WTC11 (cell line): Measurements from ENCODE around the gene PANX2. TPM values are rescaled to one million over a fixed set of nuclear protein-coding genes. Genes with fewer than 3 reads are reported as not detected.

Source experiments
- ATAC-seq: fragments of 200-7000 bp; cut with Tn5 transposase; 2 replicates; pipeline ENCODE4 v1.10.0; 2021; ENCODE audit warnings: mild to moderate bottlenecking, moderate library complexity
- CTCF ChIA-PET: fragments of 300-600 bp; sonication (Branson Sonifier 250); formaldehyde crosslinking; loops from one replicate; lab custom pipeline; 2021; ENCODE audit warnings: antibody characterized with exemption; lab: Charles Lee
- POLR2A ChIA-PET: fragments of 350-600 bp; sonication (Branson Sonifier 250); formaldehyde crosslinking; loops from one replicate; lab custom pipeline; 2021; ENCODE audit warnings: antibody characterized with exemption; lab: Charles Lee
- DNase-seq: peaks from one replicate; pipeline ENCODE4 v3.0.0; 2021; ENCODE audit warnings: low spot score
- H3K27ac Mint-ChIP-seq: 2 replicates; pipeline ENCODE4 v1.8.0; 2021; ENCODE audit warnings: mixed read lengths
- H3K27me3 Mint-ChIP-seq: 2 replicates; pipeline ENCODE4 v1.8.0; 2021; ENCODE audit warnings: low read depth, mild to moderate bottlenecking, moderate library complexity, mixed read lengths
- H3K36me3 Mint-ChIP-seq: 2 replicates; pipeline ENCODE4 v1.8.0; 2021; ENCODE audit warnings: mixed read lengths
- H3K4me1 Mint-ChIP-seq: 2 replicates; pipeline ENCODE4 v1.8.0; 2022; ENCODE audit warnings: mixed read lengths
- H3K4me3 Mint-ChIP-seq: 2 replicates; pipeline ENCODE4 v1.8.0; 2021; ENCODE audit warnings: mild to moderate bottlenecking, moderate library complexity, mixed read lengths
- H3K9me3 Mint-ChIP-seq: 2 replicates; pipeline ENCODE4 v1.8.0; 2021; ENCODE audit warnings: mixed read lengths
- ATF1 ChIP-seq: sonication (generic); formaldehyde crosslinking; IDR thresholded peaks from 2 replicates; pipeline ENCODE4 v1.8.1; 2023; ENCODE audit warnings: mild to moderate bottlenecking, moderate library complexity, missing genetic modification reagents
- CTCF ChIP-seq: fragments of 200-600 bp; IDR thresholded peaks from 2 replicates; pipeline ENCODE4 v1.8.0; 2022; ENCODE audit warnings: antibody characterized with exemption
- ESRRA ChIP-seq: sonication (generic); formaldehyde crosslinking; IDR thresholded peaks from 2 replicates; pipeline ENCODE4 v1.8.1; 2022; ENCODE audit warnings: mild to moderate bottlenecking, missing genetic modification reagents, borderline replicate concordance
- PREB ChIP-seq: sonication (generic); formaldehyde crosslinking; IDR thresholded peaks from 2 replicates; pipeline ENCODE4 v1.8.1; 2022; ENCODE audit warnings: mild to moderate bottlenecking, missing genetic modification reagents, moderate library complexity, borderline replicate concordance
- RORB ChIP-seq: fragments of 250-450 bp; sonication (Bioruptor Pico); IDR thresholded peaks from 2 replicates; pipeline ENCODE4 v1.9.0; 2021; ENCODE audit warnings: mild to moderate bottlenecking
- STAT6 ChIP-seq: sonication (generic); formaldehyde crosslinking; conservative IDR thresholded peaks from 2 replicates; pipeline ENCODE4 v1.8.1; 2023; ENCODE audit warnings: mild to moderate bottlenecking, low read depth, missing genetic modification reagents, moderate library complexity
- ZBTB21 ChIP-seq: sonication (generic); formaldehyde crosslinking; IDR thresholded peaks from 2 replicates; pipeline ENCODE4 v1.8.1; 2023; ENCODE audit warnings: mild to moderate bottlenecking, missing genetic modification reagents, borderline replicate concordance
- ZNF121 ChIP-seq: sonication (generic); formaldehyde crosslinking; IDR thresholded peaks from 2 replicates; pipeline ENCODE4 v1.8.0; 2023; ENCODE audit warnings: missing genetic modification reagents
- ZNF263 ChIP-seq: sonication (generic); formaldehyde crosslinking; IDR thresholded peaks from 2 replicates; pipeline ENCODE4 v1.8.1; 2022; ENCODE audit warnings: low read depth, mild to moderate bottlenecking, moderate library complexity, missing genetic modification reagents
- ZNF423 ChIP-seq: fragments of 250-450 bp; sonication (Bioruptor Pico); IDR thresholded peaks from 2 replicates; pipeline ENCODE4 v2.1.2; 2022; ENCODE audit warnings: mild to moderate bottlenecking, moderate library complexity
- total RNA-seq: library from RNA; stranded (reverse); gene quantifications from 3 replicates; pipeline ENCODE4 v1.2.3, GENCODE V29; 2021
- TF ChIP-seq, protein P1 (sequence below): sonication (generic); formaldehyde crosslinking; IDR thresholded peaks from 2 replicates; pipeline ENCODE4 v1.8.1; 2023; ENCODE audit warnings: mild to moderate bottlenecking, missing genetic modification reagents
- TF ChIP-seq, protein P2 (sequence below): fragments of 250-450 bp; sonication (Bioruptor Pico); conservative IDR thresholded peaks from 2 replicates; pipeline ENCODE4 v1.9.0; 2021; ENCODE audit warnings: mild to moderate bottlenecking
- TF ChIP-seq, protein P3 (sequence below): fragments of 250-450 bp; sonication (Bioruptor Pico); IDR thresholded peaks from 2 replicates; pipeline ENCODE4 v1.9.0; 2021; ENCODE audit warnings: mild to moderate bottlenecking
- TF ChIP-seq, protein P4 (sequence below): sonication (generic); formaldehyde crosslinking; IDR thresholded peaks from 2 replicates; pipeline ENCODE4 v1.8.1; 2022; ENCODE audit warnings: low read depth, missing genetic modification reagents, borderline replicate concordance
- TF ChIP-seq, protein P5 (sequence below): fragments of 250-450 bp; sonication (Bioruptor Pico); IDR thresholded peaks from 2 replicates; pipeline ENCODE4 v2.1.2; 2022; ENCODE audit warnings: mild to moderate bottlenecking, moderate library complexity

The PANX2 gene
- total RNA-seq, 1 experiment from 2014 or later = 10.2 TPM

DNA sequence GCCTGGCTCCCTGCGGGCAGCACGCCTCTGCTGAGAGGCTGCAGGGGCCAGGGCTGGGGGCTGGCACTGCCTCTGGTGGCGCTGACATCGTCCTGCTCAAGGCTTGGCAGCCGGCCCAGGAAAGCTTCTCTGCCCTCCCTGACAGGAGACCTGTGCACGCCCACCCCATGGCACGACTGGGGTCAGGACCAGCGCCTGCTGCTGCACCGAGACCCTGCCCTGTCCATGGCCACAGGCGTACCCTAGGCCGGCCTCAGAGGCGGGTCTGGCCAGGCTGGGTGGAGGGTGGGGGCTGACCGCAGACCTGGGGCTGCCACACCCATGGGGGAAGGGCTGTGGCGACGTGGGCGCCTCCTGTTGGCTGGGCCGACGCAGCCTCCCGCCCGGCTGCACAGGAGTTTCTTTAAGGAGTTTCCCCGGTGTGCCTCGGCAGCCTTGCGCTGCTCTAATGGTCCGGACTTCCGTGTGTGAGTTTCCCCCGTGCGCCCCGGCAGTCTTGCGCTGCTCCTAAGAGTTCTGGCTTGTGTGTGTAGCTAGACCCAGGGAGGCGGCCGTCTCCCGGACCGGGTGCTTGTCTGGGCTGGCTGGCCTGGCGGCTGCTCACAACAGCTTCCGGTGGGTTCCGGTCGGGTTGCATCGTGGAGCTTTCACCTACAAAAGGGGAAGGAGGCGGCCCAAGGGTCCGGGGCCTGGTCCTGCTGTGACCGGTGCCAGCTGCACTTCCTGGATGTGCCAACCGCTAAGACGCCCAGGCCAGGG is 19.8 kb downstream of the PANX2 start (continued):
- TF ChIP-seq PREB (CRISPR knock-in tag) (no peak), RORB (CRISPR knock-in tag) (no peak), ESRRA (no peak), CTCF (no peak)

DNA sequence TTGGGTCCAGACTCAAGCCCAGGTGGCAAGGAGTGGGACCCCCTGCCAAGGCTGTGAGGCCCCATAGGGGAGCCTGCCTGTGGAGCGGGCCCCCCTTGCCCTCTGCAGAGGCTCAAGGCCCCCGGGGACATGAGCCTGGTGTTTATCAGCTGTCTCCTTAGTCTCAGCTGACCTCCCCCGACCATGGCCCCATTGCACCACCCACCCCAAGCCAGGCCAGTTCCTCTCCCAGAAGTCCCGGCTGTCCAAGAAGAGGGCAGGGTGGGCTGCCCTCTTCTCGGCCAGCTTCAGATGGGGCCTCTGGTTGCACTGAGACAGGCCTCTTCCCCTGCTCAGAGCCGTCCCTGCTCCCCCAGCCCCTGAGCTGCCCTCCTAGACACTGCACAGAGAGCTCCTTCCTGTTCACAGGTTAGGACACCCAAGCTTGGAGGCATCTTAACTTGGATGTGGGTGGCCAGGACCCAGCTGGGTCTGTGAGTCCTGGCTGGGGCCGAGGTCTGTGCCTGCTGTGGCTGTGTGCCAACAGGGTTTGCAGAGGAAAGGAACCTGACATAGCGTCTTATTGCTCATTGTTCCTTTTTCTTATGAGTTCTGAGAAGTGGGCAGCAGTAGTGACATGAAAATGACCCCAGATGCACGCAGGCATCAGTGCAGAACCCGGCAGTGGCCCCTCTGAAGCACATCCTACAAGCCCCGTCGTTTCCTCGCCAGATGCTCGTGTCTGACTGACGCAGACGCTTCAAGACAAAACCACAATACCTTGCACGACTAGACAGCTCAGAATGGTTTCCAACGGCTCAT is 20.6 kb downstream of the PANX2 start:
- Mint-ChIP-seq H3K4me3 (peak overlapping the region; percentile 55), H3K9me3 (no peaks in the 10 kb centered on the region), H3K36me3 (no peaks in the 10 kb centered on the region; the same call in 1 of the 2 replicates), H3K4me1 (peaks cover 16% of the 10 kb centered on the region), H3K27me3 (no peaks in the 10 kb centered on the region), H3K27ac (peak overlapping the region; percentile 30; the same call in 1 of the 2 replicates)
- ChIA-PET POLR2A (no interaction called here), CTCF (interaction anchor here (1.1 to 2.3 kb wide), 8 partner anchors 10 to 49 kb away, joined by 3 to 14 read pairs (median 4); no protein-coding TSS in a partner anchor)
- ATAC-seq = no peak
- TF ChIP-seq ZNF263 (no peak), ATF1 (CRISPR knock-in tag) (no peak), STAT6 (no peak), ZNF121 (no peak), ZBTB21 (CRISPR knock-in tag) (no peak), ZNF423 (CRISPR knock-in tag) (no peak)
- TF ChIP-seq, protein P1, sequence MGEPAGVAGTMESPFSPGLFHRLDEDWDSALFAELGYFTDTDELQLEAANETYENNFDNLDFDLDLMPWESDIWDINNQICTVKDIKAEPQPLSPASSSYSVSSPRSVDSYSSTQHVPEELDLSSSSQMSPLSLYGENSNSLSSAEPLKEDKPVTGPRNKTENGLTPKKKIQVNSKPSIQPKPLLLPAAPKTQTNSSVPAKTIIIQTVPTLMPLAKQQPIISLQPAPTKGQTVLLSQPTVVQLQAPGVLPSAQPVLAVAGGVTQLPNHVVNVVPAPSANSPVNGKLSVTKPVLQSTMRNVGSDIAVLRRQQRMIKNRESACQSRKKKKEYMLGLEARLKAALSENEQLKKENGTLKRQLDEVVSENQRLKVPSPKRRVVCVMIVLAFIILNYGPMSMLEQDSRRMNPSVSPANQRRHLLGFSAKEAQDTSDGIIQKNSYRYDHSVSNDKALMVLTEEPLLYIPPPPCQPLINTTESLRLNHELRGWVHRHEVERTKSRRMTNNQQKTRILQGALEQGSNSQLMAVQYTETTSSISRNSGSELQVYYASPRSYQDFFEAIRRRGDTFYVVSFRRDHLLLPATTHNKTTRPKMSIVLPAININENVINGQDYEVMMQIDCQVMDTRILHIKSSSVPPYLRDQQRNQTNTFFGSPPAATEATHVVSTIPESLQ (CRISPR knock-in tag) = no peak
- TF ChIP-seq, protein P2, sequence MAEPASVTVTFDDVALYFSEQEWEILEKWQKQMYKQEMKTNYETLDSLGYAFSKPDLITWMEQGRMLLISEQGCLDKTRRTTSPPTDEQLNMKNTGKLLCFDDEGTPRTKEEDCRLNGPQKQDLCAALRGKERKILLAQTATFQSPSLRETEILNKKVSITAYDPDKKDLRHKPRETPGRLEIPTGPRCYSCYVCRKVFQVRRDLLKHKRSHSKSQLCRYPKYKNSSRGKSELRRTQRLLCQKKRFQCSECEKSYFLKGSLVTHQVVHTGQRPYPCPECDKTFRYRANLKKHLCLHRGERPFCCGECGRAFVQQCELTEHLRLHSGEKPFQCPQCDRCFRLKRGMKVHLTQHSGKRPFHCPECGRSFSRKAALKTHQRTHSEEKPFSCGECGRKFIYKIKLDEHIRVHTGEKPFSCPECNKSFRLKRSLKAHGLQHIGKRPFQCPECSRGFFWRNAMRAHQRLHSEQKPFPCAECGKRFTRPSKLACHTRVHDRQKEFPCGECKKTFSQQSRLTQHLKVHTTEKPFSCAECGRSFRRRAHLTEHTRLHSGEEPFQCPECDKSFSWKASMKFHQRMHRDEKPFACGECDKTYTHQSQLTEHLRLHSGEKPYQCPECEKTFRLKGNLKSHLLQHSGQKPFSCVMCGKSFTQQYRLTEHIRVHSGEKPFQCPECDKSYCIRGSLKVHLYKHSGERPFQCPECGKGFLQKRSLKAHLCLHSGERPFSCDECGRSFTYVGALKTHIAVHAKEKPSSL = no peak
- TF ChIP-seq, protein P3, sequence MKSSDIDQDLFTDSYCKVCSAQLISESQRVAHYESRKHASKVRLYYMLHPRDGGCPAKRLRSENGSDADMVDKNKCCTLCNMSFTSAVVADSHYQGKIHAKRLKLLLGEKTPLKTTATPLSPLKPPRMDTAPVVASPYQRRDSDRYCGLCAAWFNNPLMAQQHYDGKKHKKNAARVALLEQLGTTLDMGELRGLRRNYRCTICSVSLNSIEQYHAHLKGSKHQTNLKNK = no peak
- TF ChIP-seq, protein P4, sequence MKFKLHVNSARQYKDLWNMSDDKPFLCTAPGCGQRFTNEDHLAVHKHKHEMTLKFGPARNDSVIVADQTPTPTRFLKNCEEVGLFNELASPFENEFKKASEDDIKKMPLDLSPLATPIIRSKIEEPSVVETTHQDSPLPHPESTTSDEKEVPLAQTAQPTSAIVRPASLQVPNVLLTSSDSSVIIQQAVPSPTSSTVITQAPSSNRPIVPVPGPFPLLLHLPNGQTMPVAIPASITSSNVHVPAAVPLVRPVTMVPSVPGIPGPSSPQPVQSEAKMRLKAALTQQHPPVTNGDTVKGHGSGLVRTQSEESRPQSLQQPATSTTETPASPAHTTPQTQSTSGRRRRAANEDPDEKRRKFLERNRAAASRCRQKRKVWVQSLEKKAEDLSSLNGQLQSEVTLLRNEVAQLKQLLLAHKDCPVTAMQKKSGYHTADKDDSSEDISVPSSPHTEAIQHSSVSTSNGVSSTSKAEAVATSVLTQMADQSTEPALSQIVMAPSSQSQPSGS = no peak
- TF ChIP-seq, protein P5, sequence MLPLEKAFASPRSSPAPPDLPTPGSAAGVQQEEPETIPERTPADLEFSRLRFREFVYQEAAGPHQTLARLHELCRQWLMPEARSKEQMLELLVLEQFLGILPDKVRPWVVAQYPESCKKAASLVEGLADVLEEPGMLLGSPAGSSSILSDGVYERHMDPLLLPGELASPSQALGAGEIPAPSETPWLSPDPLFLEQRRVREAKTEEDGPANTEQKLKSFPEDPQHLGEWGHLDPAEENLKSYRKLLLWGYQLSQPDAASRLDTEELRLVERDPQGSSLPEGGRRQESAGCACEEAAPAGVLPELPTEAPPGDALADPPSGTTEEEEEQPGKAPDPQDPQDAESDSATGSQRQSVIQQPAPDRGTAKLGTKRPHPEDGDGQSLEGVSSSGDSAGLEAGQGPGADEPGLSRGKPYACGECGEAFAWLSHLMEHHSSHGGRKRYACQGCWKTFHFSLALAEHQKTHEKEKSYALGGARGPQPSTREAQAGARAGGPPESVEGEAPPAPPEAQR (CRISPR knock-in tag) = no peak
- TF ChIP-seq, all 79 proteins: peak for 0
- DNase-seq = no peak
